H9 (cell line): ENCODE results near the gene HCN2. TPM values are rescaled to one million over a fixed set of nuclear protein-coding genes. Genes with fewer than 3 reads are reported as not detected.

Experiments
- DNase-seq: peaks from one replicate; pipeline ENCODE4 v3.0.0-alpha.2; 2017
- H2AFZ ChIP-seq: one replicate; pipeline ENCODE4 v1.6.1; 2013; ENCODE audit warnings: mild to moderate bottlenecking, low read length, control low read depth, moderate library complexity
- H2AK5ac ChIP-seq: 2 replicates; pipeline ENCODE4 v1.6.1; 2013; ENCODE audit warnings: low read length, control low read depth, mixed read lengths; ENCODE audit not compliant: insufficient read length
- H2BK120ac ChIP-seq: one replicate; pipeline ENCODE4 v1.6.1; 2013; ENCODE audit warnings: low read depth, mild to moderate bottlenecking, low read length, control low read depth, inconsistent platforms; ENCODE audit not compliant: poor library complexity, severe bottlenecking
- H2BK12ac ChIP-seq: 2 replicates; pipeline ENCODE4 v1.6.1; 2013; ENCODE audit warnings: low read length, control low read depth, mixed read lengths, low read depth; ENCODE audit not compliant: insufficient read length
- H2BK15ac ChIP-seq: 2 replicates; pipeline ENCODE4 v1.6.1; 2013; ENCODE audit warnings: low read depth, low read length, control low read depth
- H2BK20ac ChIP-seq: one replicate; pipeline ENCODE4 v1.6.1; 2013; ENCODE audit warnings: low read depth, mild to moderate bottlenecking, low read length, control low read depth, inconsistent platforms; ENCODE audit not compliant: poor library complexity, severe bottlenecking
- H2BK5ac ChIP-seq: 2 replicates; pipeline ENCODE4 v1.6.1; 2013; ENCODE audit warnings: low read length, control low read depth, mixed read lengths; ENCODE audit not compliant: insufficient read length
- H3K14ac ChIP-seq: 2 replicates; pipeline ENCODE4 v1.6.1; 2013; ENCODE audit warnings: low read length, control low read depth; ENCODE audit not compliant: insufficient read depth
- H3K18ac ChIP-seq: 2 replicates; pipeline ENCODE4 v1.6.1; 2013; ENCODE audit warnings: low read depth, mild to moderate bottlenecking, mixed read lengths, low read length, control low read depth; ENCODE audit not compliant: insufficient read length
- H3K23ac ChIP-seq: 2 replicates; pipeline ENCODE4 v1.6.1; 2013; ENCODE audit warnings: low read length, control low read depth, mixed read lengths, low read depth; ENCODE audit not compliant: insufficient read length
- H3K23me2 ChIP-seq: 2 replicates; pipeline ENCODE4 v1.6.1; 2013; ENCODE audit warnings: low read depth, mild to moderate bottlenecking, mixed read lengths, low read length, control low read depth; ENCODE audit not compliant: insufficient read length, poor library complexity, severe bottlenecking
- H3K27ac ChIP-seq: 2 replicates; pipeline ENCODE4 v1.5.1; 2013; ENCODE audit warnings: low read length, control low read depth, mixed read lengths, low read depth; ENCODE audit not compliant: insufficient read length
- H3K27me3 ChIP-seq: 2 replicates; pipeline ENCODE4 v1.6.1; 2013; ENCODE audit warnings: low read length, control low read depth, inconsistent platforms; ENCODE audit not compliant: insufficient read depth
- H3K4ac ChIP-seq: 2 replicates; pipeline ENCODE4 v1.6.1; 2013; ENCODE audit warnings: low read depth, mild to moderate bottlenecking, control low read depth, inconsistent platforms, low read length, moderate library complexity
- H3K4me1 ChIP-seq: 2 replicates; pipeline ENCODE4 v1.6.1; 2013; ENCODE audit warnings: low read length, control low read depth, inconsistent platforms; ENCODE audit not compliant: insufficient read depth
- H3K4me2 ChIP-seq: 2 replicates; pipeline ENCODE4 v1.6.1; 2013; ENCODE audit warnings: low read length, control low read depth, mixed read lengths; ENCODE audit not compliant: insufficient read length, insufficient read depth
- H3K56ac ChIP-seq: 2 replicates; pipeline ENCODE4 v1.6.1; 2013; ENCODE audit warnings: low read depth, mild to moderate bottlenecking, mixed read lengths, low read length, control low read depth; ENCODE audit not compliant: insufficient read length
- H3K79me1 ChIP-seq: 2 replicates; pipeline ENCODE4 v1.6.1; 2013; ENCODE audit warnings: low read depth, mild to moderate bottlenecking, moderate library complexity, low read length, control low read depth, inconsistent platforms; ENCODE audit not compliant: insufficient read depth, poor library complexity, severe bottlenecking
- H3K79me2 ChIP-seq: 2 replicates; pipeline ENCODE4 v1.6.1; 2013; ENCODE audit warnings: low read length, control low read depth, inconsistent platforms; ENCODE audit not compliant: insufficient read depth
- H3K9ac ChIP-seq: 2 replicates; pipeline ENCODE4 v1.6.1; 2013; ENCODE audit warnings: low read length, control low read depth, mixed read lengths; ENCODE audit not compliant: insufficient read length; ENCODE audit errors: extremely low read depth
- H3K9me3 ChIP-seq: one replicate; pipeline ENCODE4 v1.6.1; 2013; ENCODE audit warnings: low read depth, low read length, inconsistent platforms; ENCODE audit not compliant: control insufficient read depth
- H3T11ph ChIP-seq: one replicate; pipeline ENCODE4 v1.6.1; 2013; ENCODE audit warnings: mild to moderate bottlenecking, low read length, control low read depth, inconsistent platforms
- H4K20me1 ChIP-seq: one replicate; pipeline ENCODE4 v1.6.1; 2013; ENCODE audit not compliant: control insufficient read depth, insufficient read length, insufficient read depth
- H4K5ac ChIP-seq: 2 replicates; pipeline ENCODE4 v1.6.1; 2013; ENCODE audit warnings: low read depth, mild to moderate bottlenecking, mixed read lengths, low read length, control low read depth; ENCODE audit not compliant: insufficient read length
- H4K8ac ChIP-seq: replicated peaks from 2 replicates; pipeline ENCODE4 v1.6.1; 2013; ENCODE audit warnings: low read length, control low read depth, mixed read lengths, low read depth; ENCODE audit not compliant: insufficient read length
- H4K91ac ChIP-seq: 2 replicates; pipeline ENCODE4 v1.6.1; 2013; ENCODE audit warnings: low read depth, mild to moderate bottlenecking, moderate library complexity, mixed read lengths, low read length, control low read depth; ENCODE audit not compliant: insufficient read length
- H3K27ac Mint-ChIP-seq, 3 experiments: 2 replicates in 2 of 3; 3 replicates in 1 of 3; pipeline ENCODE4 v1.8.0; 2020 to 2021; ENCODE audit warnings: mixed read lengths in 3 of 3, mild to moderate bottlenecking in 1 of 3, moderate library complexity in 1 of 3
- H3K27me3 Mint-ChIP-seq: 2 replicates; pipeline ENCODE4 v1.8.0; 2021; ENCODE audit warnings: low read depth, mild to moderate bottlenecking, moderate library complexity, mixed read lengths
- H3K36me3 Mint-ChIP-seq, 3 experiments: 2 replicates in 2 of 3; 3 replicates in 1 of 3; pipeline ENCODE4 v1.8.0; 2020 to 2021; ENCODE audit warnings: low read depth in 3 of 3, mixed read lengths in 3 of 3; ENCODE audit not compliant: insufficient read depth in 1 of 3
- H3K4me1 Mint-ChIP-seq, 2 experiments: 2 replicates each; pipeline ENCODE4 v1.8.0; 2020; ENCODE audit warnings: mixed read lengths in 2 of 2
- H3K4me3 Mint-ChIP-seq, 2 experiments: 2 replicates in 1 of 2; 3 replicates in 1 of 2; pipeline ENCODE4 v1.8.0; 2020 to 2021; ENCODE audit warnings: mild to moderate bottlenecking in 2 of 2, mixed read lengths in 2 of 2, moderate library complexity in 1 of 2
- H3K9me3 Mint-ChIP-seq, 2 experiments: 2 replicates in 1 of 2; 3 replicates in 1 of 2; pipeline ENCODE4 v1.8.0; 2020; ENCODE audit warnings: mild to moderate bottlenecking in 2 of 2, mixed read lengths in 2 of 2, moderate library complexity in 1 of 2
- WGBS: extraction: QIAGEN DNeasy Blood & Tissue Kit; methylation state at CpG from one replicate; pipeline ENCODE4 v1.1.7; 2013; ENCODE audit warnings: missing lambda C conversion rate, low lambda C conversion rate, mixed read lengths; ENCODE audit not compliant: insufficient read length; ENCODE audit errors: extremely low coverage; 5-methylcytosine and 5-hydroxymethylcytosine counted together
- total RNA-seq: library from RNA; stranded (reverse); gene quantifications from 2 replicates; pipeline ENCODE4 v1.2.1, GENCODE V29; 2021
- TF ChIP-seq, protein P1 (sequence below): fragments of 200-600 bp; sonication (generic); conservative IDR thresholded peaks from 3 replicates; pipeline ENCODE4 v1.8.0; 2021; ENCODE audit warnings: antibody characterized with exemption, mild to moderate bottlenecking

The HCN2 gene
- total RNA-seq, 1 experiment from 2014 or later, result 3.7 TPM

DNA sequence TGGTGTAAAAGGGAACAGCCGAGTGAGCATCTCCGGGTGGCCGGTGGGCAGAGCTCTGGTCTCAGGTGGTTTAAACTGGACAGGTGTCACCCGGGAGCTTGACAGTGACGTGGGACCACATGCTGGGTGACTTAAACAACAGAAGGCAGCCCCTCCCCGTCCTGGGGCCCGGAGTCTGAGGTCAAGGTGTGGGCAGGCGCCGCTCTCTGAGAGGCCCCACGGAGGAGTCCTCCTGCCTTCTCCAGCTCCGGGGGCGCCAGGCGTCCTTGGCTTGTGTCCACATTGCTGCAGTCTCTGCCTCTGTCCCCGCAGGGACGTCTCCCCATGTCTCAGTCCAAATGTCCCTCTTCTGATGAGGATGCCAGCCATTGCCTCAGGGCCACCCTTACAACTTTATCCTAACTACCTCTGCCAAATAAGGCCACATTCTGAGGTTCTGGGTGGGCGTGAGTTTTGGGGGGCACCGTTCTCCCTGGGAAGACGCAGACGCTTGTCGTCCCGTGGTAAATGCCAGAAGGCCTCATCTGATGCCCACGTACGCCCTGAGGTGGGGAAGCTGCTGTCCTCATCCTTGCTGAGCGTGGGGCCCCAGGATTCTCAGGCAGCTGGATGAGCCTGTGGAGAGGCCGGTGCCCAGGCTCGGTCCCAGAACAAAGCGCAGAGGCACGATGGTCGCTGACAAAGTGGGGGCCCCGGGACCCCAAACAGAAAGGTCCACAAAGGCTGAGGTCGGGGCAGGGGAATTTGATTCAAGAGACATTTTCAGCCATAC is 32.9 kb upstream of the HCN2 start:
- H2BK15ac ChIP-seq, result no peak overlapping the region
- no peaks in the 10 kb centered on the region for H3K4me1 ChIP-seq
- H3K27ac ChIP-seq, result no peak overlapping the region
- no peak overlapping the region for H2BK120ac ChIP-seq
- H4K8ac ChIP-seq, result no peak overlapping the region
- no peak overlapping the region for H4K5ac ChIP-seq
- TF ChIP-seq, protein P1, sequence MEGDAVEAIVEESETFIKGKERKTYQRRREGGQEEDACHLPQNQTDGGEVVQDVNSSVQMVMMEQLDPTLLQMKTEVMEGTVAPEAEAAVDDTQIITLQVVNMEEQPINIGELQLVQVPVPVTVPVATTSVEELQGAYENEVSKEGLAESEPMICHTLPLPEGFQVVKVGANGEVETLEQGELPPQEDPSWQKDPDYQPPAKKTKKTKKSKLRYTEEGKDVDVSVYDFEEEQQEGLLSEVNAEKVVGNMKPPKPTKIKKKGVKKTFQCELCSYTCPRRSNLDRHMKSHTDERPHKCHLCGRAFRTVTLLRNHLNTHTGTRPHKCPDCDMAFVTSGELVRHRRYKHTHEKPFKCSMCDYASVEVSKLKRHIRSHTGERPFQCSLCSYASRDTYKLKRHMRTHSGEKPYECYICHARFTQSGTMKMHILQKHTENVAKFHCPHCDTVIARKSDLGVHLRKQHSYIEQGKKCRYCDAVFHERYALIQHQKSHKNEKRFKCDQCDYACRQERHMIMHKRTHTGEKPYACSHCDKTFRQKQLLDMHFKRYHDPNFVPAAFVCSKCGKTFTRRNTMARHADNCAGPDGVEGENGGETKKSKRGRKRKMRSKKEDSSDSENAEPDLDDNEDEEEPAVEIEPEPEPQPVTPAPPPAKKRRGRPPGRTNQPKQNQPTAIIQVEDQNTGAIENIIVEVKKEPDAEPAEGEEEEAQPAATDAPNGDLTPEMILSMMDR, result no peak
- H3K4me1 Mint-ChIP-seq, result peaks cover 7 to 11% of the 10 kb centered on the region in 2 experiments
- WGBS, result no CpG with 5 or more reads among the region's 31 CpGs
- H3K23ac ChIP-seq, result no peak overlapping the region
- peaks cover 10% of the 10 kb centered on the region for H3K27me3 Mint-ChIP-seq
- H3K9ac ChIP-seq, result no peak overlapping the region
- H2BK12ac ChIP-seq, result no peak overlapping the region
- H3K79me1 ChIP-seq, result no peaks in the 10 kb centered on the region
- no peak overlapping the region for H2BK20ac ChIP-seq
- DNase-seq, result peak; percentile 27
- no peaks in the 10 kb centered on the region for H3K79me2 ChIP-seq
- H3K9me3 ChIP-seq, result no peaks in the 10 kb centered on the region
- no peak overlapping the region for H3K27ac Mint-ChIP-seq
- peaks cover 3 to 8% of the 10 kb centered on the region in 2 experiments; a peak in 4 of 5 replicates for H3K9me3 Mint-ChIP-seq
- no peak overlapping the region for H3K56ac ChIP-seq
- no peak overlapping the region for H3K14ac ChIP-seq
- no peak overlapping the region for H3K4ac ChIP-seq
- H4K20me1 ChIP-seq, result no peaks in the 10 kb centered on the region
- no peaks in the 10 kb centered on the region for H3K23me2 ChIP-seq
- H2AFZ ChIP-seq, result no peak overlapping the region
- H4K91ac ChIP-seq, result no peak overlapping the region
- no peak overlapping the region for H3K4me2 ChIP-seq
- H2BK5ac ChIP-seq, result no peak overlapping the region
- no peak overlapping the region for H2AK5ac ChIP-seq
- H3K27me3 ChIP-seq, result no peaks in the 10 kb centered on the region
- H3T11ph ChIP-seq, result no peak overlapping the region
- peaks cover 0 to 4% (median 2%) of the 10 kb centered on the region in 3 experiments; a peak in 3 of 7 replicates for H3K36me3 Mint-ChIP-seq
- no peak overlapping the region for H3K18ac ChIP-seq
- H3K4me3 Mint-ChIP-seq, result no peak overlapping the region
